OCI-LY1 (cell line): ENCODE data around the gene MED27.

ENCODE experiments used
- H2AFZ ChIP-seq: fragments of 200-600 bp; sonication (generic), shearing (Covaris generic); 2 replicates; pipeline ENCODE4 v1.6.0; 2014; ENCODE audit warnings: antibody characterized with exemption, mild to moderate bottlenecking, low read length
- H3F3A ChIP-seq: fragments of 200-600 bp; sonication (generic), shearing (Covaris generic); 2 replicates; pipeline ENCODE4 v1.6.0; 2014; ENCODE audit warnings: mild to moderate bottlenecking, antibody characterized with exemption, low read length, moderate library complexity; ENCODE audit not compliant: insufficient read depth
- H3K27ac ChIP-seq: fragments of 200-600 bp; sonication (generic); 2 replicates; pipeline ENCODE4 v1.5.1; 2014; ENCODE audit warnings: low read length, mixed run types, mild to moderate bottlenecking, low read depth; ENCODE audit not compliant: poor library complexity, severe bottlenecking
- H3K27me3 ChIP-seq: fragments of 200-600 bp; sonication (generic); 2 replicates; pipeline ENCODE4 v1.6.0; 2014; ENCODE audit warnings: antibody characterized with exemption, mild to moderate bottlenecking, low read length, moderate library complexity; ENCODE audit not compliant: insufficient read depth
- H3K36me3 ChIP-seq: fragments of 200-600 bp; sonication (generic); 2 replicates; pipeline ENCODE4 v1.6.1; 2014; ENCODE audit warnings: mild to moderate bottlenecking, antibody characterized with exemption, low read length, moderate library complexity, mixed read lengths; ENCODE audit not compliant: insufficient read depth
- H3K4me1 ChIP-seq: fragments of 200-600 bp; sonication (generic); 2 replicates; pipeline ENCODE4 v1.5.1; 2014; ENCODE audit warnings: mild to moderate bottlenecking, low read length, moderate library complexity; ENCODE audit not compliant: insufficient read depth, severe bottlenecking
- H3K4me2 ChIP-seq: fragments of 200-600 bp; sonication (generic), shearing (Covaris generic); 2 replicates; pipeline ENCODE4 v1.6.1; 2014; ENCODE audit warnings: low read length
- H3K4me3 ChIP-seq: fragments of 200-600 bp; sonication (generic); 2 replicates; pipeline ENCODE4 v1.5.1; 2014; ENCODE audit warnings: low read length, low read depth, mild to moderate bottlenecking, mixed read lengths; ENCODE audit not compliant: poor library complexity, severe bottlenecking
- H3K79me2 ChIP-seq: fragments of 200-600 bp; shearing (Covaris generic); 2 replicates; pipeline ENCODE4 v1.6.1; 2016; ENCODE audit warnings: mixed run types, low read length, mixed read lengths; ENCODE audit not compliant: insufficient read depth
- H3K9ac ChIP-seq: fragments of 200-600 bp; sonication (generic), shearing (Covaris generic); 2 replicates; pipeline ENCODE4 v1.6.1; 2014; ENCODE audit warnings: mild to moderate bottlenecking, low read length, mixed read lengths
- H3K9me2 ChIP-seq: fragments of 200-600 bp; sonication (generic), shearing (Covaris generic); 2 replicates; pipeline ENCODE4 v1.6.1; 2014; ENCODE audit warnings: low read depth, mild to moderate bottlenecking, low read length, mixed read lengths
- H3K9me3 ChIP-seq: fragments of 200-600 bp; shearing (Covaris generic); 2 replicates; pipeline ENCODE4 v1.6.1; 2014; ENCODE audit warnings: low read length, mixed read lengths
- H4K20me1 ChIP-seq: fragments of 200-600 bp; sonication (generic), shearing (Covaris generic); 2 replicates; pipeline ENCODE4 v1.6.0; 2016; ENCODE audit warnings: mild to moderate bottlenecking, low read length; ENCODE audit not compliant: insufficient read depth
- CTCF ChIP-seq: fragments of 200-600 bp; sonication (generic), shearing (Covaris generic); IDR thresholded peaks from 2 replicates; pipeline ENCODE4 v1.5.1; 2017; ENCODE audit warnings: mild to moderate bottlenecking, antibody characterized with exemption, low read length, moderate library complexity, mixed read lengths
- EZH2 ChIP-seq: fragments of 200-600 bp; sonication (generic), shearing (Covaris generic); IDR thresholded peaks from 2 replicates; pipeline ENCODE4 v1.8.0; 2017; ENCODE audit warnings: borderline replicate concordance, mixed run types, mild to moderate bottlenecking, antibody characterized with exemption, low read length, moderate library complexity, mixed read lengths

Gene MED27

GRCh38 chr9:132087438-132088030, 7.9 kb upstream of the MED27 start:
- Histone ChIP-seq H3K27ac (no peak overlapping the region), H4K20me1 (no peaks in the 10 kb centered on the region), H3K4me2 (no peak overlapping the region), H2AFZ (no peak overlapping the region), H3K4me3 (no peak overlapping the region), H3K79me2 (no peaks in the 10 kb centered on the region), H3F3A (no peaks in the 10 kb centered on the region), H3K27me3 (no peaks in the 10 kb centered on the region; the same call in 1 of the 2 replicates), H3K4me1 (no peaks in the 10 kb centered on the region), H3K9me3 (no peaks in the 10 kb centered on the region), H3K36me3 (no peaks in the 10 kb centered on the region), H3K9ac (no peak overlapping the region), H3K9me2 (no peaks in the 10 kb centered on the region)
- TF ChIP-seq CTCF: no peak
- no peak for TF ChIP-seq EZH2

- no peak overlapping the region for H3K4me2 ChIP-seq
Measured at GRCh38 chr9:132082188-132082587, 2.5 kb upstream of the MED27 start.

GRCh38 chr9:132078699-132079356, 839 bp downstream of the MED27 start:
- no peaks in the 10 kb centered on the region for H3K9me3 ChIP-seq
- peaks cover 36% of the 10 kb centered on the region; the same call in 1 of the 2 replicates for H3K36me3 ChIP-seq
- peaks cover 19% of the 10 kb centered on the region for H3K4me1 ChIP-seq
- H3K27me3 ChIP-seq: no peaks in the 10 kb centered on the region
- peak overlapping the region; percentile 93 for H3K9ac ChIP-seq
- TF ChIP-seq EZH2: no peak
- no peak for TF ChIP-seq CTCF
- peak overlapping the region; percentile 98 for H3K4me2 ChIP-seq
- no peaks in the 10 kb centered on the region for H3K9me2 ChIP-seq
- H3K79me2 ChIP-seq: peaks cover 14% of the 10 kb centered on the region; the same call in 1 of the 2 replicates
- no peaks in the 10 kb centered on the region for H4K20me1 ChIP-seq
- H2AFZ ChIP-seq: no peak overlapping the region
- no peak overlapping the region for H3K27ac ChIP-seq
- no peaks in the 10 kb centered on the region for H3F3A ChIP-seq
- peak overlapping the region; percentile 100 for H3K4me3 ChIP-seq

More at GRCh38 chr9:132082188-132082587, 2.5 kb upstream of the MED27 start:
- H3K9me3 ChIP-seq: no peaks in the 10 kb centered on the region
- no peaks in the 10 kb centered on the region for H3F3A ChIP-seq
- H3K9ac ChIP-seq: no peak overlapping the region
- no peak overlapping the region for H3K4me3 ChIP-seq
- peaks cover 2% of the 10 kb centered on the region; the same call in 1 of the 2 replicates for H3K36me3 ChIP-seq
- no peaks in the 10 kb centered on the region for H3K27me3 ChIP-seq
- H3K79me2 ChIP-seq: peaks cover 11% of the 10 kb centered on the region; the same call in 1 of the 2 replicates
- no peaks in the 10 kb centered on the region for H4K20me1 ChIP-seq
- H3K4me1 ChIP-seq: peaks cover 19% of the 10 kb centered on the region
- TF ChIP-seq EZH2 (no peak), CTCF (no peak)
- H3K9me2 ChIP-seq: no peaks in the 10 kb centered on the region
- no peak overlapping the region for H2AFZ ChIP-seq
- H3K27ac ChIP-seq: no peak overlapping the region
